ENCODE data around the gene SND1.

Gene SND1

GRCh38 chr7:127905491-127906330 lies 253.7 kb downstream of the SND1 start:
- Histone ChIP-seq H3K9ac (ENCODE audit: low read length) (no peak overlapping the region), H3K4me2 (ENCODE audit: low read depth, low read length, poor library complexity, severe bottlenecking) (no peak overlapping the region), H3K4me3 (ENCODE audit: insufficient read depth, low read length, poor library complexity, severe bottlenecking) (no peak overlapping the region), H3K36me3 (ENCODE audit: low read length) (peaks cover 5% of the 10 kb centered on the region; the same call in 1 of the 2 replicates), H3K9me2 (replicated peaks; ENCODE audit: insufficient read depth, low read length) (no peaks in the 10 kb centered on the region), H3K9me3 (ENCODE audit: insufficient read depth, low read length) (no peaks in the 10 kb centered on the region), H3K27me3 (ENCODE audit: low read length) (no peaks in the 10 kb centered on the region), H3K79me2 (ENCODE audit: insufficient read depth, low read length) (0 out of 2 replicates have a peak, but pooled peaks cover 4% of the 10 kb centered on the region), H3F3A (ENCODE audit: insufficient read depth) (no peaks in the 10 kb centered on the region), H4K20me1 (ENCODE audit: low read depth, low read length) (no peaks in the 10 kb centered on the region), H3K27ac (ENCODE audit: low read depth, low read length) (no peak overlapping the region), H2AFZ (ENCODE audit: low read depth, low read length, severe bottlenecking) (no peak overlapping the region)
- no peak for TF ChIP-seq CTCF (IDR thresholded peaks at IDR 0.05; ENCODE audit: insufficient read depth, low read length, poor library complexity, severe bottlenecking)
- no peak for TF ChIP-seq EZH2phosphoT487 (conservative IDR thresholded peaks at IDR 0.05; ENCODE audit: low read length)

- Histone ChIP-seq H3K9me3 (ENCODE audit: insufficient read depth, low read length) (no peaks in the 10 kb centered on the region), H3K27ac (ENCODE audit: low read depth, low read length) (no peak overlapping the region), H4K20me1 (ENCODE audit: low read depth, low read length) (no peaks in the 10 kb centered on the region), H3K36me3 (ENCODE audit: low read length) (peaks cover 5% of the 10 kb centered on the region; the same call in 1 of the 2 replicates), H2AFZ (ENCODE audit: low read depth, low read length, severe bottlenecking) (no peak overlapping the region), H3K4me3 (ENCODE audit: insufficient read depth, low read length, poor library complexity, severe bottlenecking) (no peak overlapping the region), H3K27me3 (ENCODE audit: low read length) (no peaks in the 10 kb centered on the region), H3K79me2 (ENCODE audit: insufficient read depth, low read length) (no peaks in the 10 kb centered on the region), H3F3A (ENCODE audit: insufficient read depth) (peaks cover 8% of the 10 kb centered on the region), H3K9me2 (replicated peaks; ENCODE audit: insufficient read depth, low read length) (no peaks in the 10 kb centered on the region), H3K9ac (ENCODE audit: low read length) (no peak overlapping the region), H3K4me2 (ENCODE audit: low read depth, low read length, poor library complexity, severe bottlenecking) (no peak overlapping the region)
- TF ChIP-seq CTCF (IDR thresholded peaks at IDR 0.05; ENCODE audit: insufficient read depth, low read length, poor library complexity, severe bottlenecking) = no peak
- no peak for TF ChIP-seq EZH2phosphoT487 (conservative IDR thresholded peaks at IDR 0.05; ENCODE audit: low read length)
Measured at GRCh38 chr7:127907110-127908040, 255.4 kb downstream of the SND1 start.

- H3K9me3 ChIP-seq (ENCODE audit: insufficient read depth, low read length) = no peaks in the 10 kb centered on the region
- 0 out of 2 replicates have a peak, but pooled peaks cover 9% of the 10 kb centered on the region for H3K79me2 ChIP-seq (ENCODE audit: insufficient read depth, low read length)
- no peak overlapping the region for H3K9ac ChIP-seq (ENCODE audit: low read length)
- no peaks in the 10 kb centered on the region for H3K9me2 ChIP-seq (replicated peaks; ENCODE audit: insufficient read depth, low read length)
- no peak for TF ChIP-seq EZH2phosphoT487 (conservative IDR thresholded peaks at IDR 0.05; ENCODE audit: low read length)
- no peak for TF ChIP-seq CTCF (IDR thresholded peaks at IDR 0.05; ENCODE audit: insufficient read depth, low read length, poor library complexity, severe bottlenecking)
- H2AFZ ChIP-seq (ENCODE audit: low read depth, low read length, severe bottlenecking) = no peak overlapping the region
- no peak overlapping the region for H3K4me3 ChIP-seq (ENCODE audit: insufficient read depth, low read length, poor library complexity, severe bottlenecking)
- H3F3A ChIP-seq (ENCODE audit: insufficient read depth) = peaks cover 17% of the 10 kb centered on the region
- H3K4me2 ChIP-seq (ENCODE audit: low read depth, low read length, poor library complexity, severe bottlenecking) = no peak overlapping the region
- H3K27me3 ChIP-seq (ENCODE audit: low read length) = no peaks in the 10 kb centered on the region
- H4K20me1 ChIP-seq (ENCODE audit: low read depth, low read length) = no peaks in the 10 kb centered on the region
- H3K27ac ChIP-seq (ENCODE audit: low read depth, low read length) = no peak overlapping the region
- H3K36me3 ChIP-seq (ENCODE audit: low read length) = peaks cover 5% of the 10 kb centered on the region; the same call in 1 of the 2 replicates
Measured at GRCh38 chr7:127908430-127909258, 256.6 kb downstream of the SND1 start.

Measured in SU-DHL-6 (cell line).